HepG2 (cell line): Measurements from ENCODE around the gene GSTM1.

ENCODE experiments used
- ARNT ChIP-seq: fragments of 450-650 bp; IDR thresholded peaks from 2 replicates; pipeline ENCODE4 v1.6.1; 2017
- CHD4 ChIP-seq: fragments of 200-600 bp; sonication (generic); IDR thresholded peaks from 2 replicates; pipeline ENCODE4 v1.7.0; 2017; ENCODE audit warnings: mild to moderate bottlenecking, low read length, borderline replicate concordance
- CTCF ChIP-seq: sonication (generic); formaldehyde crosslinking; IDR thresholded peaks from 2 replicates; pipeline ENCODE4 v1.5.0; 2020; ENCODE audit warnings: mild to moderate bottlenecking, missing genetic modification reagents, moderate library complexity
- FIP1L1 ChIP-seq: fragments of 200-400 bp; formaldehyde crosslinking; IDR thresholded peaks from 2 replicates; pipeline ENCODE4 v1.6.1; 2018; ENCODE audit warnings: low read depth, mild to moderate bottlenecking, low read length, moderate library complexity, borderline replicate concordance; ENCODE audit not compliant: insufficient read depth
- MLX ChIP-seq: IDR thresholded peaks from 2 replicates; pipeline ENCODE4 v1.6.1; 2016
- MYNN ChIP-seq: sonication (generic); formaldehyde crosslinking; IDR thresholded peaks from 2 replicates; pipeline ENCODE4 v1.4.0; 2020; ENCODE audit warnings: mild to moderate bottlenecking, low read depth, missing genetic modification reagents
- POLR2A ChIP-seq, 2 experiments: IDR thresholded peaks; 2 replicates each; pipeline ENCODE4 v1.6.1; 2011; ENCODE audit warnings: low read depth in 2 of 2, low read length in 2 of 2, mild to moderate bottlenecking in 1 of 2, moderate library complexity in 1 of 2; ENCODE audit not compliant: insufficient read depth in 1 of 2
- RFX3 ChIP-seq: IDR thresholded peaks from 2 replicates; pipeline ENCODE4 v1.6.1; 2016; ENCODE audit warnings: missing biosample characterization, missing genetic modification reagents
- ZFP82 ChIP-seq: sonication (generic); formaldehyde crosslinking; IDR thresholded peaks from 2 replicates; pipeline ENCODE4 v1.5.1; 2020; ENCODE audit warnings: mild to moderate bottlenecking, missing genetic modification reagents, borderline replicate concordance
- ZNF30 ChIP-seq: sonication (generic); formaldehyde crosslinking; IDR thresholded peaks from 2 replicates; pipeline ENCODE4 v1.5.0; 2020; ENCODE audit warnings: mild to moderate bottlenecking, missing genetic modification reagents
- ZNF510 ChIP-seq: sonication (generic); formaldehyde crosslinking; IDR thresholded peaks from 2 replicates; pipeline ENCODE4 v1.4.0; 2020; ENCODE audit warnings: low read depth, mild to moderate bottlenecking, missing genetic modification reagents
- ZNF720 ChIP-seq: sonication (generic); formaldehyde crosslinking; IDR thresholded peaks from 2 replicates; pipeline ENCODE4 v1.4.0; 2020; ENCODE audit warnings: missing genetic modification reagents

- no peak for TF ChIP-seq MLX (CRISPR knock-in tag)
- no peak for TF ChIP-seq ZFP82
- no peak for TF ChIP-seq RFX3 (CRISPR knock-in tag)
- TF ChIP-seq CHD4, result no peak
- no peak for TF ChIP-seq ARNT
- no peak for TF ChIP-seq FIP1L1
- no peak for TF ChIP-seq MYNN (CRISPR knock-in tag)
- TF ChIP-seq CTCF, result no peak
- TF ChIP-seq ZNF720 (CRISPR knock-in tag), result no peak
- TF ChIP-seq ZNF30 (CRISPR knock-in tag), result no peak
- no peak for TF ChIP-seq ZNF510 (CRISPR knock-in tag)
- no peak for TF ChIP-seq POLR2A (IDR thresholded peaks at IDR 0.05; ENCODE audit: insufficient read depth in 1 of 2, low read depth in 2 of 2, low read length in 2 of 2)
Observed at GRCh38 chr1:109730666-109731065, 43.0 kb downstream of the GSTM1 start.
